ENCODE data around the gene EIF2S2. TPM values are rescaled to one million over a fixed set of nuclear protein-coding genes. Genes with fewer than 3 reads are reported as not detected.

The EIF2S2 gene
- total RNA-seq, 1 donor from 2014 or later: 114 TPM

GRCh38 chr20:34064286-34064685, 47.8 kb downstream of the EIF2S2 start:
- Histone ChIP-seq H3K4me3 (no peak overlapping the region), H3K27me3 (no peaks in the 10 kb centered on the region), H4K20me1 (ENCODE audit: low read depth) (peaks cover 93% of the 10 kb centered on the region), H3K79me2 (ENCODE audit: low read depth) (peaks cover 68% of the 10 kb centered on the region), H3K4me1 (peaks cover 14% of the 10 kb centered on the region), H3K9ac (no peak overlapping the region), H3K9me3 (ENCODE audit: low read depth) (no peaks in the 10 kb centered on the region), H3K27ac (no peak overlapping the region), H3F3A (ENCODE audit: low read depth) (peaks cover 8% of the 10 kb centered on the region), H3K36me3 (no peaks in the 10 kb centered on the region), H3K4me2 (no peak overlapping the region), H2AFZ (replicated peaks) (no peak overlapping the region)
- TF ChIP-seq CTCF (IDR thresholded peaks at IDR 0.05): no peak
- no peak for TF ChIP-seq EZH2 (IDR thresholded peaks at IDR 0.05)
- no peak for TF ChIP-seq EZH2phosphoT487 (IDR thresholded peaks at IDR 0.05)
- Mint-ChIP-seq H3K36me3 (peaks cover 9% of the 10 kb centered on the region), H3K4me3 (no peak overlapping the region), H3K27me3 (ENCODE audit: insufficient read depth, low read depth) (peaks cover 2% of the 10 kb centered on the region), H3K9me3 (no peaks in the 10 kb centered on the region), H3K4me1 (peaks cover 28% of the 10 kb centered on the region), H3K27ac (no peak overlapping the region)
- no peak for DNase-seq (ENCODE audit: low spot score)

DNA sequence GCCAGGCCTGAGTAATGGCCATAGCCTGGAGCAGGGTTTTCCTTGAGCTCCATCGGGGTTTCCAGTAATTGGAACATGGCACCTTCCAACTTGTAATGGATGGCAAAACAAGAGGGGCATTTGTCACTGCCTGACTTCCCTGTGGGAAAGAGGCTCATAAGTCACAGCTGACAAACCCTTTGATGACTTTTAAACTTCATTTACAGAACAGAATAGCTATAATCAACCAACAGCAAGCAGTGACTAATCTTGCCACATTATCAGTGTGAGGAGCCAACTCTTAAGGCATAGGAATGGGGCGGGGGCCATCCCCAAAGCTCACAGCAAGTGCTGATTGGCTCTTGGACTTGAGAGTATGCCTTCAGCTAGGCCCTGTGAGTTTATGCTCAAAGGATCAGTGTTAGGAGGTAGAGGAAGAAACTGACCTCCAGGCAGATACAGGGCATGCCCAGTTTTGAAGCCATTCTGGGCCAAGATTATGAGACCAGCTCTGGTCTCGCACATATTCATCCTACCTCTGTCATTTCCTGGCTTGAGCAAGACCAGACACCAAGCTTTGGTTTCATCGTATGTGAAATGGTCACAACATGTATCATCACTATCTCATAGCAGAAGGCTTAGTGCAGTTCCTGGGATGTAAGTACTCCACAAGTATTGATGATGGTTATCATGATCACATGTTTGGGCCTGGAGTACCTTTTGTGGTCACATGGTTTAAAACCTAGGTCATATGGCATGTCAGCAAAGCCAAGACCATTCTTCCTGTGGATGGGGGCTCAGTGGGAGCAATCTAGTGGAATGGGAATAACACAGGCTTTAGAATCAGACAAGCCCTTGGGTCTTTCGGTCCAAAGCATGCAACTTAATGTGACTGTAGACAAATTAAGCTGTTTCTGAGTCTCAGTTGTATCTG, 49.2 kb downstream of the EIF2S2 start:
- Histone ChIP-seq H3F3A (ENCODE audit: low read depth) (no peaks in the 10 kb centered on the region), H4K20me1 (ENCODE audit: low read depth) (peaks cover 93% of the 10 kb centered on the region), H3K4me3 (no peak overlapping the region), H3K79me2 (ENCODE audit: low read depth) (peaks cover 78% of the 10 kb centered on the region), H3K4me1 (peaks cover 11% of the 10 kb centered on the region), H3K9ac (no peak overlapping the region), H3K27me3 (no peaks in the 10 kb centered on the region), H2AFZ (replicated peaks) (no peak overlapping the region), H3K27ac (no peak overlapping the region), H3K36me3 (no peaks in the 10 kb centered on the region), H3K9me3 (ENCODE audit: low read depth) (no peaks in the 10 kb centered on the region), H3K4me2 (no peak overlapping the region)
- peaks cover 9% of the 10 kb centered on the region for H3K36me3 Mint-ChIP-seq
- no peak overlapping the region for H3K4me3 Mint-ChIP-seq
- H3K27me3 Mint-ChIP-seq (ENCODE audit: insufficient read depth, low read depth): peaks cover 2% of the 10 kb centered on the region
- TF ChIP-seq CTCF (IDR thresholded peaks at IDR 0.05) (no peak), EZH2phosphoT487 (IDR thresholded peaks at IDR 0.05) (no peak), EZH2 (IDR thresholded peaks at IDR 0.05) (no peak)
- no peak for DNase-seq (ENCODE audit: low spot score)
- no peaks in the 10 kb centered on the region for H3K9me3 Mint-ChIP-seq
- no peak overlapping the region for H3K27ac Mint-ChIP-seq
- H3K4me1 Mint-ChIP-seq: peaks cover 26% of the 10 kb centered on the region

DNA sequence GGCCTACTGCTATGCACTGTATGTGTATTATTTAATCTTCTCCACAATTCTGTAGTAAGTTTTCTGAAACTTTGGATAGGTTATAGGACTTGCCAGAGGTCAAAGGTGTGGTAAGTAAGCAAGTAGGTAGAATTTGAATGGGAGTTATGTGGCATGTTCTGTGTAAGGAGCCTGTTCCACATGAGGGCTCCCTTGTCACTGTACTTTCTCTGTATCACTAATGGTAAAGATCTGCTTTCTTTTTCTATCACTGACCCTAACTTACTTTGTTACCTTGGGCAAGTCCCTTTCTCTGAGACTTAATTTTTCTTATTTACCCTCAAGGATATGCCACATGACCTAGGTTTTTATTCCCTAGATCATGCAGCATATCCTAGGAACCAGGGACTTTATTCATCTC, 50.3 kb downstream of the EIF2S2 start:
- peaks cover 24% of the 10 kb centered on the region for H3K4me1 Mint-ChIP-seq
- no peak overlapping the region for H3K27ac ChIP-seq
- H2AFZ ChIP-seq (replicated peaks): no peak overlapping the region
- H3K36me3 Mint-ChIP-seq: peaks cover 9% of the 10 kb centered on the region
- H3K27ac Mint-ChIP-seq: no peak overlapping the region
- no peaks in the 10 kb centered on the region for H3K9me3 ChIP-seq (ENCODE audit: low read depth)
- H3K27me3 Mint-ChIP-seq (ENCODE audit: insufficient read depth, low read depth): peaks cover 2% of the 10 kb centered on the region
- no peaks in the 10 kb centered on the region for H3K9me3 Mint-ChIP-seq
- H3K4me1 ChIP-seq: peaks cover 11% of the 10 kb centered on the region
- H3K27me3 ChIP-seq: no peaks in the 10 kb centered on the region
- TF ChIP-seq EZH2 (IDR thresholded peaks at IDR 0.05) (no peak), CTCF (IDR thresholded peaks at IDR 0.05) (no peak)
- H4K20me1 ChIP-seq (ENCODE audit: low read depth): peaks cover 89% of the 10 kb centered on the region
- no peak overlapping the region for H3K9ac ChIP-seq
- no peaks in the 10 kb centered on the region for H3K36me3 ChIP-seq
- no peak overlapping the region for H3K4me3 ChIP-seq
- H3F3A ChIP-seq (ENCODE audit: low read depth): no peaks in the 10 kb centered on the region
- no peak overlapping the region for H3K4me3 Mint-ChIP-seq
- H3K4me2 ChIP-seq: no peak overlapping the region
- peaks cover 84% of the 10 kb centered on the region for H3K79me2 ChIP-seq (ENCODE audit: low read depth)
- DNase-seq (ENCODE audit: low spot score): no peak
